ENCODE measurements around the gene REM1. TPM values are rescaled to one million over a fixed set of nuclear protein-coding genes. Genes with fewer than 3 reads are reported as not detected.
A peak's percentile ranks its signal among the peaks of the same experiment; 100 is the strongest.
"Not testable (repeated sequence)": the region's sequence is repeated elsewhere in the genome, so short reads cannot be mapped to it uniquely, and the experiment has no call there.

Gene REM1
- total and polyA plus RNA-seq, 2 of the 13 experiments (the other 11 are each of a cell fraction or from before 2014, with no cell fraction given): not detected

DNA sequence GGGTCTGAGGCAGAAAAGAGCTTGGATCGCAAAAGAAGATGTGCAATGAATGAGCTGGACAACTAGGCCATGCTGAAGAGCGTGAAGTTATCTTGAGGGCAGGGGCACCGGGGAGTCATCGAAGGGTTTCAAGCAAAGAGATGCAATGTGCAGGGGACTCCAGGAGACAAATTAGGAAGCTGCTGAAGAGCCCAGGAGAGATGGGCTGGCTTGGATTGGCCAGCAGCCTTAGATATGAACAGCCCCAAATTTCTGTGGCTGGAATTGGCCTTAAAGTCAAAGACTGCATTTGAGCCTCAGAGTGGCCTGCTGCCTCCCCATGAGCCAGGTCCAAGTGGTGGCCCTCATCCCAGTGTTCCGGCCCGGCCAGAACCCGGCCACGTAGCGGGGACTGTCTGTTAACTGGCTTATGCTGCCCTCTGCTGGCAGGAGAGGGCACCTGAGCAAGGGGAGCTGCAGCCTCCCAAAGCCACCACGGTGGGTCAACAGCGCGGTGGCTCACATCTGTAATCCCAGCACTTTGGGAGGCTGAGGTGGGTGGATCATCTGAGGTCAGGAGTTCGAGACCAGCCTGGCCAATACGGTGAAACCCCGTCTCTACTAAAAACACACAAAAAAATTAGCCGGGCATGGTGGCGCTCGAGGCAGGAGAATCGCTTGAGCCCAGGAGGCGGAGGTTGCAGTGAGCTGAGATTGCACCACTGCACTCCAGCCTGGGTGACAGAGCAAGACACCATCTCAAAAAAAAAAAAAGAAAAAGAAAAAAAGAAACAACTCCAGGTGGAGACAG lies 28.0 kb downstream of the REM1 start:
- CTCF ChIA-PET (ENCODE audit: low intra/inter-chr PET ratio, low total read pairs): interaction anchor here (0.8 to 2.0 kb wide), 6 partner anchors 9 to 190 kb away, joined by 3 to 38 read pairs (median 8); no protein-coding TSS in a partner anchor
- DNase-seq (ENCODE audit: low spot score) (peak; percentile 91), FAIRE-seq (peak; percentile 60), ATAC-seq (peak; percentile 99)
- 16% methylated on average over 17 of the region's 20 CpGs for WGBS (ENCODE audit: low lambda C conversion rate)
- H4K20me1 ChIP-seq (ENCODE audit: insufficient read depth, low read length); H3K4me2 ChIP-seq (ENCODE audit: low read depth, low read length); H3K79me2 ChIP-seq (ENCODE audit: insufficient read depth, low read length); H3K36me3 ChIP-seq (replicated peaks in 1 of 2; ENCODE audit: control insufficient read depth in 1 of 2, insufficient read depth in 2 of 2, low read length in 2 of 2); H3K4me1 ChIP-seq (ENCODE audit: insufficient read depth, low read length); H3K9ac ChIP-seq (ENCODE audit: insufficient read depth, low read depth, low read length); H3K4me3 ChIP-seq (replicated peaks in 1 of 3; ENCODE audit: insufficient read depth in 1 of 3, low read depth in 2 of 3, low read length in 3 of 3); BruUV-seq (replicated peaks); H3K9me3 ChIP-seq (ENCODE audit: low read length); H3K27ac ChIP-seq (ENCODE audit: extremely low read length, insufficient read depth, low read length); in situ Hi-C loops (cut with HindIII; ENCODE audit: extremely low pct_ligation_motif_present, low pct_unique_long_range_greater_than_20kb); H2AFZ ChIP-seq (ENCODE audit: low read length); TF ChIP-seq FOXP1 (IDR thresholded peaks at IDR 0.05); MAZ (IDR thresholded peaks at IDR 0.05; ENCODE audit: borderline replicate concordance, low read depth, low read length): not testable (repeated sequence)
- intact Hi-C loops (cut with micrococcal nuclease; ENCODE audit: unreplicated experiment): loop anchor here (1.0 to 2.0 kb wide), 4 partner anchors 43 to 243 kb away; no protein-coding TSS in a partner anchor
- POLR2A ChIA-PET: interaction anchor here (0.5 to 1.4 kb wide), 5 partner anchors 17 to 1554 kb away, joined by 3 to 5 read pairs (median 3); a partner anchor contains a TSS
- H3K27me3 ChIP-seq (ENCODE audit: control insufficient read depth in 1 of 2, insufficient read depth in 2 of 2, low read length in 2 of 2): peaks cover 0 to 25% of the 10 kb centered on the region in 2 experiments; a peak in 2 of 5 replicates
- TF ChIP-seq ZNF768 (CRISPR knock-in tag; IDR thresholded peaks at IDR 0.05): peak; percentile 78; the same call in 1 of the 2 replicates
- TF ChIP-seq FOXP1 (CRISPR knock-in tag; IDR thresholded peaks at IDR 0.05): 0 out of 2 replicates have a peak, but pooled peaks have one; percentile 9
- peak; percentile 49; the same call in 1 of the 2 replicates for TF ChIP-seq ZSCAN25 (CRISPR knock-in tag; IDR thresholded peaks at IDR 0.05)
- TF ChIP-seq HDAC2 (CRISPR knock-in tag; IDR thresholded peaks at IDR 0.05): peak; percentile 61; the same call in 1 of the 2 replicates
- TF ChIP-seq, protein P1, sequence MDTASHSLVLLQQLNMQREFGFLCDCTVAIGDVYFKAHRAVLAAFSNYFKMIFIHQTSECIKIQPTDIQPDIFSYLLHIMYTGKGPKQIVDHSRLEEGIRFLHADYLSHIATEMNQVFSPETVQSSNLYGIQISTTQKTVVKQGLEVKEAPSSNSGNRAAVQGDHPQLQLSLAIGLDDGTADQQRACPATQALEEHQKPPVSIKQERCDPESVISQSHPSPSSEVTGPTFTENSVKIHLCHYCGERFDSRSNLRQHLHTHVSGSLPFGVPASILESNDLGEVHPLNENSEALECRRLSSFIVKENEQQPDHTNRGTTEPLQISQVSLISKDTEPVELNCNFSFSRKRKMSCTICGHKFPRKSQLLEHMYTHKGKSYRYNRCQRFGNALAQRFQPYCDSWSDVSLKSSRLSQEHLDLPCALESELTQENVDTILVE (CRISPR knock-in tag; IDR thresholded peaks at IDR 0.05): peak; percentile 65; the same call in 1 of the 2 replicates
- TF ChIP-seq, protein P2, sequence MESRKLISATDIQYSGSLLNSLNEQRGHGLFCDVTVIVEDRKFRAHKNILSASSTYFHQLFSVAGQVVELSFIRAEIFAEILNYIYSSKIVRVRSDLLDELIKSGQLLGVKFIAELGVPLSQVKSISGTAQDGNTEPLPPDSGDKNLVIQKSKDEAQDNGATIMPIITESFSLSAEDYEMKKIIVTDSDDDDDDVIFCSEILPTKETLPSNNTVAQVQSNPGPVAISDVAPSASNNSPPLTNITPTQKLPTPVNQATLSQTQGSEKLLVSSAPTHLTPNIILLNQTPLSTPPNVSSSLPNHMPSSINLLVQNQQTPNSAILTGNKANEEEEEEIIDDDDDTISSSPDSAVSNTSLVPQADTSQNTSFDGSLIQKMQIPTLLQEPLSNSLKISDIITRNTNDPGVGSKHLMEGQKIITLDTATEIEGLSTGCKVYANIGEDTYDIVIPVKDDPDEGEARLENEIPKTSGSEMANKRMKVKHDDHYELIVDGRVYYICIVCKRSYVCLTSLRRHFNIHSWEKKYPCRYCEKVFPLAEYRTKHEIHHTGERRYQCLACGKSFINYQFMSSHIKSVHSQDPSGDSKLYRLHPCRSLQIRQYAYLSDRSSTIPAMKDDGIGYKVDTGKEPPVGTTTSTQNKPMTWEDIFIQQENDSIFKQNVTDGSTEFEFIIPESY (CRISPR knock-in tag; IDR thresholded peaks at IDR 0.05): peak; percentile 52; the same call in 1 of the 2 replicates
- peak; percentile 73; the same call in 1 of the 2 replicates for TF ChIP-seq ZBTB42 (CRISPR knock-in tag; IDR thresholded peaks at IDR 0.05)
- peak; percentile 39 for TF ChIP-seq HNRNPLL (IDR thresholded peaks at IDR 0.05; ENCODE audit: low read depth, low read length, poor library complexity, severe bottlenecking)
- TF ChIP-seq, protein P3, sequence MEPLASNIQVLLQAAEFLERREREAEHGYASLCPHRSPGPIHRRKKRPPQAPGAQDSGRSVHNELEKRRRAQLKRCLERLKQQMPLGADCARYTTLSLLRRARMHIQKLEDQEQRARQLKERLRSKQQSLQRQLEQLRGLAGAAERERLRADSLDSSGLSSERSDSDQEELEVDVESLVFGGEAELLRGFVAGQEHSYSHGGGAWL (CRISPR knock-in tag; IDR thresholded peaks at IDR 0.05): 0 out of 2 replicates have a peak, but pooled peaks have one; percentile 39
- TF ChIP-seq ZNF546 (CRISPR knock-in tag; conservative IDR thresholded peaks at IDR 0.05): 0 out of 2 replicates have a peak, but pooled peaks have one; percentile 51
- TF ChIP-seq, protein P4, sequence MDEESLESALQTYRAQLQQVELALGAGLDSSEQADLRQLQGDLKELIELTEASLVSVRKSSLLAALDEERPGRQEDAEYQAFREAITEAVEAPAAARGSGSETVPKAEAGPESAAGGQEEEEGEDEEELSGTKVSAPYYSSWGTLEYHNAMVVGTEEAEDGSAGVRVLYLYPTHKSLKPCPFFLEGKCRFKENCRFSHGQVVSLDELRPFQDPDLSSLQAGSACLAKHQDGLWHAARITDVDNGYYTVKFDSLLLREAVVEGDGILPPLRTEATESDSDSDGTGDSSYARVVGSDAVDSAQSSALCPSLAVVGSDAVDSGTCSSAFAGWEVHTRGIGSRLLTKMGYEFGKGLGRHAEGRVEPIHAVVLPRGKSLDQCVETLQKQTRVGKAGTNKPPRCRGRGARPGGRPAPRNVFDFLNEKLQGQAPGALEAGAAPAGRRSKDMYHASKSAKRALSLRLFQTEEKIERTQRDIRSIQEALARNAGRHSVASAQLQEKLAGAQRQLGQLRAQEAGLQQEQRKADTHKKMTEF (CRISPR knock-in tag; IDR thresholded peaks at IDR 0.05): peak; percentile 61; the same call in 1 of the 2 replicates
- peak; percentile 30; the same call in 1 of the 2 replicates for TF ChIP-seq SPEN (CRISPR knock-in tag; IDR thresholded peaks at IDR 0.05; ENCODE audit: low read depth)
- TF ChIP-seq ZNF776 (CRISPR knock-in tag; IDR thresholded peaks at IDR 0.05): 0 out of 2 replicates have a peak, but pooled peaks have one; percentile 43
- TF ChIP-seq MAZ (CRISPR knock-in tag; IDR thresholded peaks at IDR 0.05; ENCODE audit: low read depth): peak; percentile 63; the same call in 1 of the 2 replicates
- peak; percentile 55; the same call in 1 of the 2 replicates for TF ChIP-seq FOXK1 (CRISPR knock-in tag; IDR thresholded peaks at IDR 0.05; ENCODE audit: borderline replicate concordance, low read depth)
- TF ChIP-seq ZIK1 (CRISPR knock-in tag; IDR thresholded peaks at IDR 0.05; ENCODE audit: borderline replicate concordance, low read depth): 0 out of 2 replicates have a peak, but pooled peaks have one; percentile 57
- TF ChIP-seq RNF2 (conservative IDR thresholded peaks at IDR 0.05; ENCODE audit: low read depth): 0 out of 2 replicates have a peak, but pooled peaks have one; percentile 49

All from HepG2 (cell line).